ENCODE results near the gene EFCAB14. TPM values are rescaled to one million over a fixed set of nuclear protein-coding genes. Genes with fewer than 3 reads are reported as not detected.

The EFCAB14 gene
- total RNA-seq, 1 donor from 2014 or later, result 41.5 TPM

- no peak for DNase-seq (ENCODE audit: low read depth)
- no peak overlapping the region for H3K4me3 ChIP-seq (ENCODE audit: low read depth, low read length)
- TF ChIP-seq CTCF (conservative IDR thresholded peaks at IDR 0.05; ENCODE audit: low read depth, low read length), result no peak
Measured at GRCh38 chr1:46638921-46639320, 80.0 kb downstream of the EFCAB14 start.

GRCh38 chr1:46637444-46638083 is 81.3 kb downstream of the EFCAB14 start:
- no peak for TF ChIP-seq CTCF (conservative IDR thresholded peaks at IDR 0.05; ENCODE audit: low read depth, low read length)
- no peak for DNase-seq (ENCODE audit: low read depth)
- no peak overlapping the region for H3K4me3 ChIP-seq (ENCODE audit: low read depth, low read length)

- no peak for TF ChIP-seq CTCF (conservative IDR thresholded peaks at IDR 0.05; ENCODE audit: low read depth, low read length)
Measured at GRCh38 chr1:46635205-46635604, 83.7 kb downstream of the EFCAB14 start.

GRCh38 chr1:46630719-46631118 is 88.2 kb downstream of the EFCAB14 start:
- TF ChIP-seq CTCF (conservative IDR thresholded peaks at IDR 0.05; ENCODE audit: low read depth, low read length), result no peak
- H3K4me3 ChIP-seq (ENCODE audit: low read depth, low read length), result no peak overlapping the region
- no peak for DNase-seq (ENCODE audit: low read depth)

More at GRCh38 chr1:46635205-46635604, 83.7 kb downstream of the EFCAB14 start:
- DNase-seq (ENCODE audit: low read depth), result no peak
- no peak overlapping the region for H3K4me3 ChIP-seq (ENCODE audit: low read depth, low read length)

Other genes with a start within 250 kb of the EFCAB14 start
- not detected in 2 replicates for gene DMBX1, start 229.3 kb downstream of the EFCAB14 start, total RNA-seq
- gene KNCN, start 167.5 kb downstream of the EFCAB14 start, total RNA-seq, result not detected in 2 replicates
- 19.2 and 19.4 TPM in 2 replicates for gene MKNK1, start 114.8 kb downstream of the EFCAB14 start, total RNA-seq
- gene MOB3C, start 102.3 kb downstream of the EFCAB14 start, total RNA-seq, result 5.8 and 7.2 TPM in 2 replicates
- 39.6 and 57.5 TPM in 2 replicates for gene ATPAF1, start 50.8 kb downstream of the EFCAB14 start, total RNA-seq
- gene TEX38, start 47.3 kb downstream of the EFCAB14 start, total RNA-seq, result not detected in 2 replicates
- not detected in 2 replicates for gene CYP4B1, start 79.9 kb upstream of the EFCAB14 start, total RNA-seq
- gene CYP4A11, start 222.4 kb upstream of the EFCAB14 start, total RNA-seq, result not detected in 2 replicates